ENCODE results near the gene NOS1AP. TPM values are rescaled to one million over a fixed set of nuclear protein-coding genes. Genes with fewer than 3 reads are reported as not detected.

Gene NOS1AP
- total RNA-seq, 1 donor from 2014 or later: 0.99 TPM

GRCh38 chr1:162383516-162383915 lies 314.0 kb downstream of the NOS1AP start:
- DNase-seq (ENCODE audit: low read depth): no peak

DNA sequence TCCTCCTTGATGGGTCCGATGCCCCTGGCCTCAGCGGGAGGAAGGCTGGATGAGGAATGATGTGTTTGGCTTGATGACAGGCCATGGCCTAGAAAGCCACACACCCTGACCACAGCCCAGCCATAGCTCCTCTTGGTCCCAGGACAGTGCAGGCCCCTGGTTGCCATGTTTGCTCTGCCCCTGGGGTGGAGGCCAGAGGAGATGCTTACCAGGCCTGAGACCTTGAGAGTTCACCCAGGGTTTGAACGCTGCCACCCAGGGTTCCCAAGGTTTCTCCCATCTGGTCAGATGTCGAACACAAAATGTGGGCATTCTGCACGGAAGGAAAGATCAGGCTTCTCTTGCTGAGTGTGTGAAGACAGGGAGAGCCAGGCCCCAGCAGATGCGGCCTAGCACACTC lies 314.6 kb downstream of the NOS1AP start:
- DNase-seq (ENCODE audit: low read depth): no peak

DNA sequence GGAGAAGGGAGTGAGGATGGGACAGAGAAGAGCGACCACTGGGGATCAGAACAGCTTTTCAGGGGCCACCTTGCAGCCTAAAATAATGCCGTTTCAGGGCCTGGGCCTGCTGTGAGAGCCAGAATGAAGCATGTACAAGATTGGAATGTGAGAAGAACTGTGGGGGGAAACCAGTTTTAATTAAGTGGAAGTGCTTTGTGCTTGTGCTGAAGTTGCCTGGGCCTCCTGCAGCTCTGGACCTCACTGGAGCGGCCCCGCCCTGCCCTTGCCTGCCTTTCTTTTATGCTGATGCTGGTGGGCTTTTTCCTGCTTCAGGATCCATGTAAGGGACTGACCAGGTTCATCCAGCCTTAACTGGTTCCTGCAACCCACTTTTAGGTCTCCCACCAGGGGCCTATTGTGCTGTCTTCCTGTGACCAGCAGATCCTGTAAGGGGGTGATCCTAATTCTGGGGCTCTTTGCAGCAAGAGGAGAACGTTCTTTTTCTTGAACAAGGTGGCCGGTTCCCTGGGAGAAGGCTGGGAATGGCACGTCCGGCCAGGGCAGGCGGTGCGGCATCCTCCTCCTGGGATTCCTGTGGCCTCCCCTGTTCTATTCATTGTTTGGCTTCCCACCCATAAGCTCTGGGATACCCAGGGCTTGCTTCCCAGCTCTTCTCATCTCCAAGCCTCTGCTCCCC lies 315.2 kb downstream of the NOS1AP start:
- no peak for DNase-seq (ENCODE audit: low read depth)

DNA sequence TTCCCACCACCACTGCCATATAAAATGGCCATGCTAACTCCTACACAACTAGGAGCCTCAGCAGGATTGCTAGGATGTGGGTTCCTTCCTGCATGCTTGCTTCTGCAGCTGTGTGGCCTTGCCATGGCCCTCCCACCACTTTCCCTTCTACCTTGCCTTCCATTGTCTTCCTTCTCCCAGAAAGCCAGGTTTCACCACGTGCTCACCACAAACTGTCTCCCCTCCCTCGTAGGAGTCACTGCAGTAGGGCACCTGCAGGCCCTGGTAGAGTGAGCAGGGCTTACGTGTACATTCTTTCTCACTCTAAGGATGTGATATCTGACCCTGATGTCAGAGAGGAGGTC lies 315.8 kb downstream of the NOS1AP start:
- no peak for DNase-seq (ENCODE audit: low read depth)

DNA sequence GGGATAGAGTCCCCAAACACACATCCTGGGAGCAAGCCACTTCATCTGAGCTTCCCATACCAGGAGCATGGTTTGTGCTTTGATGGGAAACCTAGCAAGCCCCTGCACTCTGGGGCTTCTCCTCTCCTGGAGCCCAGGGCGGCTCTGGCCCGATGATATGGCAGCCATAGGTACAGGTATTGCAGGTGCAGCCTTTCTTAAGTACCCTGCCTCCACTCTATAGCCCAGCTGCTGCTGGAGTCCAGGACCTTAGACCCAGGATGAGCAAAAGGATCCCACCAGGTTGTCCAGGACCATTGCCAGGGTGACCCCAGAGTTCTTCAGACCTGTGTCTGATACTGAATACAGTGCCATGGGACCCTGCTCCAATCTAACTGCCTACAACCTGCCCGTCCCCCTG lies 316.2 kb downstream of the NOS1AP start:
- DNase-seq (ENCODE audit: low read depth): no peak

DNA sequence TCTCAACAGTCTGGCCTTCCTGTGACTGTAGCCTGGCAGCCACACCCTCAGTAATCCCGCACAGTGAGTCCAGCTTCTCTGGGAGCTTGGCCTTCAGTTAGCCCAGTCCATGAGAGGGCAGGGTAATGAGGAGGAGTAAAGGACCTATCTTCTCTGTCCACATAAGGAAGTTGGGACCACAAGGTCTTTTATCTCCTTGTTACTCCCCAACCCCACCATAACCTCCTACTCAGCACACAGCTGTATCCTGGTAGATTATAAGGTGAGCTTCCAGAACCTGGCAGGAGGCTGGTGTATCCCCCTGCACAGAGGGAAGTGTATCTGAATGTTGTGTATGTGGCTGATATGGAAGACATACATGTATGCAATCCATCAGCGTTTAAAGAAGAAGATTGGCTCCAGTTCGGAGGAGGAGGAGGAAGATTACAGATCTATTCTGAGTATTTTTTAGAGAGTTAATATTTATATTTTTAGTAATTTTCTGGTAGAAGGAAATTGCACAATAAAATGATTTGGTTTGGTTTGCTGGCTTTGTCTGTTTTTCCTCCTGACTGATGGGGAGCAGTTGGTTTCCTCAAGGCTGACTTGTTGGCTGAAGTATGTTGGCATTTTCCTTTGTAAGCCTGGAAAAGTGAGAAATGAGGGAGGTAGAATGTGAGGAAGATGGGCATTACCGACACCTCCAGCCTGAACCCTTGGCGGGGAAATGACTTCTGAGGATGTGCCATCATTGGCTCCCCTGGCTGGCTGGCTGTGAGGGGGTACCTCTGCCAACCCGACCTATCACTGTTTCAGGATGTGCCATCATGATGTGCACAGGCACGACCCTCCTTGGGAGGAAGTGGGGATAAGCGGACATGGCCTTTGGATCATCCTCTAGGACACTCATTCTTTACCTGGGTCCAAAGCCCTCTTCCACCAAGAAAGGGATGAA lies 317.1 kb downstream of the NOS1AP start:
- DNase-seq (ENCODE audit: low read depth): no peak

DNA sequence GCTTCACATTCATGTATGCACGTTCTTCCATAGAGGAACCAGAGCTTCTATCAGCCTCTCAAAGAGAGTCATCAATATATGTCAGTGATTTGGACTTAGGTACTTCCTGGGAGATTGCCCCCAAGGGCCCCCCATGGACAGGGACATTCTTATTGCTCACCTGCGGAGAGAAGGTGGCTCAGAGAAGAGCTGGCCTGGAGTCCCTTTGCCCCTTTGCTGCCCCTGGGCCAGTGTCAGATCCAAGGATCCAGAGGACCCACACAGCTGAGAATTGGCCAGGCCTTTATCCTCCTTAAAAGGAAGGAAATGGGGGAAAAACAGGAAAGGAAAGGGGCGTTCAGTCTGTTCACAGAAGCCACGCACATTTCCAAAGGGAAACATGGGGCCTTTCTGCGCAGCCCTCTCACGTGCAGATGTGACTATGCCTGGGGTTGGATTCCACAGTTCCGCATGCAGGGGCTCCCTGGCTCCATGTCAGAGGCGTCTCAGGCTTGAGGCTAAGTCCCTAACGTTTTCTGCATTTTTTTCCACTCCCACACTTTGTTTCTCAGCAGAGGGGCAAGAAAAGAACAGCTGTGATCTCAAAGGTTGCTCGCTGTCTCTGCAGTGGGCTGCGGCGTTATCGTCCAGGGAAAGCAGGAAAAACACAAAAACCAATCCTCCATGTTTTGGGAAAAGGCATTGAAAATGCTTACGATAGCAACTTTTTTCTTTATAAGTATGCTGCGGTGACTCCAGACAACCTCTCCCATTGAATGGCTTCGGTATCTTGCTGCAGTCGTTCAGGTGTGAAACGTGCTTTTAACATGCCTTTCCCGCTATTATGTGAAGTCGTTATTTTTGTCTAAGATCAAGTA lies 318.0 kb downstream of the NOS1AP start:
- no peak for DNase-seq (ENCODE audit: low read depth)

DNA sequence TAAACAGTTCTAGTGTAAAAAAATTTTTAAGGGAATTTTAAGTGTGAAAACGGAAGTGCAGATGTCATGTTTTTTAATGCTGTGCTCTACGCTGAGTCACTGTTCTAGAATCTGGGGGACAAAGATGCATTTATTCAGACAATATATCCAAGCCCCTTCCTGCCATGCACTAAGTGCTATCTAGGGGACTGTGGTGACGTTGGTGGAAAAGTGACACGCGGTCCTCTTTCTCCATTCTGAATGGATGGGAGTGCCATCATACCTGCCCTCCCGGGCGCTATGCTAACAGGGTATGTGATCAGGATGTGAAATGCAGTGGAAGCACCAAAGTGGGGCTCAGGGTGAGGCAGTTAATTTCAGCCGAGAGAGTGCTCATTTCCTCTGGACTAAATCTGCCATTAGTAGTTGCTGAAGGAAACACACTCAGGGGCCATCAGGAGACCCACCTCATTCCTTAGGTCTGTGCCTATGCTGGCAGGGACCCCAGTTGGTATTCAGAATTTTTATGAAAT lies 318.6 kb downstream of the NOS1AP start:
- no peak for DNase-seq (ENCODE audit: low read depth)

DNA sequence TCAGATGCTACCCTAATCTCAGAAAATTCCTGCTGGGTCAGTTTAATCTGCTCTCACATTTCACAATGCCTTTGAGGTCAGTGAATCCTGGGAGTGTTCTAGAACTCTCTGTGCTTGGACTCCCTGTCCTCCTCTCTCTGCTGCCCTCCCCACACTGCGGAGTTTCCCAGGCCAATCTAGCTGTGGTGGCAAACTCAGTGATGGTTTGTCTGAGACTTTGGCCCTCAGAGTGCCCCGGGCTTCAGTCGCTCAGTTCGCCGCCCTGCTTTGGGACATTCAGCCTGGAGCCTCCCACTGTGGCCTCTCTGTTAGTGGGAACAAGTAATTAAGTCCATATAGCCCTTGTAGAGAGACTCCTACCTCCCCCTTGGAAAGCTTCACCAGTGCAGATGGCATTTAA lies 319.1 kb downstream of the NOS1AP start:
- DNase-seq (ENCODE audit: low read depth): no peak

DNA sequence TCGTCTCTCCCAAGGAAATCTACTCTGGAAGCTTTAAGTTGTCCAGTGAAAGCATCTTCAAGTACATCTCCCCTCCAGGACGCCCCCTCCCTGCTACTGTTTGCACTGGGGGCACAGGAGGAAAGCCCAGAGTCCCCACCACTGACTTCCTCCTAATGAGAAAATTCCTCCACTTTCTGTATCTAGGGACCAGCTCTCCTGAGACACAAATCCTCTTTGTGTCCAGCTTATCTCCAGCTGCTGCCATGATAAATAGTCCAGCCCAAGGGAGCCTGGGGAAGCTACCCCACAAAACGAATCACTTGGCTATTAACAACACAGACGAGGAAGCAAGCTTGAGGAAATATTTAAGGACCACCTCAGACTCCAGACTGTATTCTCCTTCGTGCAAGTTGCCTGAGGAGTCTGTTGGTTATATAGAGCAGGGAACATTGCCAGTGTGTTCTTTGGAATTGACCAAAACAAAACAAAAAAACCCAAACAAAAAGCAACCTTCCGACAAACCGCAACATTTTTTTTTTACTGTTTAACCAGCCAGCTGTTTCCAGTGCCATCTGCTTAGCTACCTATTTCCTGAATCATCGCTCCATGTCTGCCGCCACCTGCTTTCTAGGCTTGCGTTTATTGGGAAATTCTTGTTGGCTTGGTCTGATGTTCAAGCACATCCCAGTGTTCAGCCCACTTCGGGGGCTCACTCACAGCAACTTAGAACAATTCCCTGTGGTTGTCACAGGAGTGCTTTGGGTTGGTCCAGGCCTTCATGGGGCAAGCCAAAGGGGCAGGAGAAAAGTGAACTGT lies 319.7 kb downstream of the NOS1AP start:
- DNase-seq (ENCODE audit: low read depth): peak; percentile 88

DNA sequence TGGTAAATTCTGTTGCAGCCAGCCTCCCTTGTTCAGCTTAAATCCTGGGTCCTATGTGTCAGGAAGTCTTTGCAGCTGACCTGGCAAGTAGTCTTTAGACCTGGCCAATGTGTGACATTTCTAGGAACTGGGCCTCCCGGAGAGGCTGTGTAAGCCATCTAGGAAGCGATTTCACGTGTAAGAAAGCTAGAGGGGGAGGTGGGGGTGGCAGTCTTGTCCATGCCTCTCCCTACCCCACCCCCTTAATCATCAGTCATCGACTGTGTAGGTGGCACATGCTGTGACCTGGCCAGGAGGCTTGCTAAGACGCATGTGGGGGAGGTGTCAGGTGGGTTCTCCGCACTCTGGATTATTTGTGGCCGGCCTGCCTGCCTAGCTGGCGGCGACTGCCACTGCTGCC lies 320.5 kb downstream of the NOS1AP start:
- peak; percentile 32 for DNase-seq (ENCODE audit: low read depth)

GRCh38 chr1:162390396-162391185 lies 321.1 kb downstream of the NOS1AP start:
- DNase-seq (ENCODE audit: low read depth): no peak

DNA sequence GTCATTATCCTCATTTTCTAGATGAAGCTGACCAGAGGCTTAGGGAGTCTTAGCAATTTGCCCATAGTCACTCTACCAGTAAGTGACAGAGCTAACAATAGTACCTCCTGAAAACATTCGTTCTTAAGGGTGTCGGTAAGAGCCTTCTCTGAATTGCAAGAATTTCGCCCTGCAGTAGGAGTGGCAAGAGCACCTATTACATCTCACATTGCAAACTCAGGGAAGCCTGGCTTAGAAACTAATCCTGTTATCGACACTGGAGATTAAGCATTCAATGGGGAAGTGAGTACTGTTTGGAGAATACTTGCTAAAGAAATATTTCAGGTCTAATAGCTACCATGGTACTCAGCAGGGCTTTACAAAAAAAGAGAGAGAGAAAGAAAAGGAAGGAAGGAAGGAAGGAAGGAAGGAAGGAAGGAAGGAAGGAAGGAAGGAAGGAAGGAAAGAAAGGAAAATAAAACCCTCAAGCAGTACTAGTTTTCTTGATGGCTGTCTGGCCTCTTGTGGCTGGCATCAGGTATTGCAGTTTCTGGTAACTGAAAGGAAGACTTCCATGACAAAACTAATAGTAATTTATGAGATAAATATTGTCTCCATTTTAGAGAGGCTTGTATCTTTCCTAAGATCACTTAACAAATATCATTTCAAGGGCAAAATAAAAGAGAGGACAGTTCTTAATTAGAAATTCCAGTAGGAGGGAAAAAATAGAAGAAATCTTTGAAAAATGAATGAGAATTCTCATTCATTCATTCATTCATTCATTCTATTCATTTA lies 322.5 kb downstream of the NOS1AP start:
- DNase-seq (ENCODE audit: low read depth): peak; percentile 66

GRCh38 chr1:162396201-162396906 lies 326.9 kb downstream of the NOS1AP start:
- no peak for DNase-seq (ENCODE audit: low read depth)

GRCh38 chr1:162397039-162397448 lies 327.6 kb downstream of the NOS1AP start:
- DNase-seq (ENCODE audit: low read depth): no peak

GRCh38 chr1:162397943-162398560 lies 328.6 kb downstream of the NOS1AP start:
- no peak for DNase-seq (ENCODE audit: low read depth)

GRCh38 chr1:162398999-162399580 lies 329.6 kb downstream of the NOS1AP start:
- DNase-seq (ENCODE audit: low read depth): no peak

GRCh38 chr1:162400790-162401355 lies 331.4 kb downstream of the NOS1AP start:
- DNase-seq (ENCODE audit: low read depth): no peak

All from renal cortical epithelial cell (primary cell).